Measurements from ENCODE around the gene DGKG.
A peak's percentile ranks its signal among the peaks of the same experiment; 100 is the strongest.

DGKG gene

GRCh38 chr3:186361762-186362536 lies at the start of gene DGKG:
Gene DGKG, minus strand, starts transcription at chr3:186362234. Its CDS starts 41,775 bp downstream, at chr3:186320459.
- DNase-seq, result peak; percentile 87

DNA sequence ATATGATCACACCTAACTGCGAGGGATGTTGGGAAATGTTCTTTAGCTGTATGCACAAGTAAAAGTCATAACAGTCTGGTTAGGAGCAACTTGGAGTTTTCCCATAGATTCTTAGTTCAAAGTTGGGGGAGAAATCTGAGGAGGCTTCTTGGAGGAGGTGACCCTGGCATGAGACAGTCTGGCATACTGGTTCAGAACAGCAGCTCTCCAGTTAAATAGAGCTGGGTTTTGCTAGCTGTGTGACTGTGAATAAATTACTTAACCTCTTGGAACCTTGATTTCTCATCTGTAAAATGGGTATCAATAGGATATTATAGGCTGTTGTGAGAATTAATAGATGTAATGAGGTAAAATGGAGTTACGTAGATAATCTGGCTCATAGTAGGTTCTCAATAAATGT lies 49.1 kb upstream of the DGKG start:
- no peak for DNase-seq

DNA sequence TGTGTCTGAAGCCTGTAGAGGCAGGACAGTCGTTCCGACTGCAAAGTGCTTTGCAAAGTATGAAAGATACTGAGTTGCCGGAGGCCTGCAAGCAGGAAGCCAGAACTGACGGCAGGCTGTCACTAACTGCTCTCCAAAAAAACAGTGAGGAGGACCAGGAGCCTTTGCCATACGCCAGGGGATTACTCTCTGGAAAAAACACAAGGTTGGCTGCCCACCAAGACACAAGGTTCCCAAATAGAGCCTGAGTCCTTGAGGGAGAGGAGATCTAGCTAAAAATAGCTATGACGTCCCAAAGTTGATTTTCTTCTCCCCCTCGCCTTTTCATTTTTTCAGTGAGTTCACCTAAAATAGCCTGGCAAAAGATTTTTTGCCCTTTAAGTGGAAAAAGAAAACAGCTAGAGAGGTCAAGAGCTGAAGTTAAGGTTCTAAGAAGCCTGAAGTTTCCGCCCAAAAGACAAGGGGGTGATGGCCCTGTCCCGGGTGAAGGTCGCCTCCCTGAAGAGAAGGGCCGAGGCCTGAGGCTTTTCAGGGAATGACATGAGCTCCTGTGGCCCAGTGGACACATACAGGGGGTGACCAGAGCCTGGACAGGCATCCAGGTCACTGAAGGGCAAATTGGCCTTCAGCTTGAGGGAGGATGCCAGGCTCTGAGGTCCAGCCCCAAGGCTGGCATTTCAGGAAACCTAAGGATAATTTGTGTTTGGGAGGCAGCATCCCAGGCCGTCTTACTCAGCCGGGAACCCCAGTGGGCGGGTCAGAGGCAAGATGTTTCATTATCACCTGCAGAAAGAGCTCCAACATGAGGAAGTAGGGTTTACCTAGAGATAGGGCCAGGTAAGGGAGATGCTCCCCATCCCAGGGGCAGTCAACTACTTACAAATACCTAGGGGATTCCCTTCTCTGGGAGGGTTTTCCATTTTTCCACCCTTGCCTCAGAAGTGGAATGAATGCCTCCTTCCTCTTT lies 44.9 kb upstream of the DGKG start:
- no peak for DNase-seq

DNA sequence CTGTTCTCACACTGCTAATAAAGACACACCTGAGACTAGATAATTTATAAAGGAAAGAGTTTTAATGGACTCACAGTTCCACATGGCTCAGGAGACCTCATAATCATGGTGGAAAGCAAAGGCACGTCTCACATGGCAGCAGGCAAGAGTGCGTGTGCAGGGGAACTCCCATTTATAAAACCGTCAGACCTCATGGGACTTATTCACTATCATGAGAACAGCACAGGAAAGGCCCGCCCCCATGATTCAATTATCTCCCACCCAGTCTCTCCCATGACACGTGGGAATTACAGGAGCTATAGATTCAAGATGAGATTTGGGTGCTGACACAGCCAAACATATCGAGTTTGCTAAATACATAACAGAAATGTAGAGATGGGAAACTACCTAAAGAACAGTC lies 39.5 kb upstream of the DGKG start:
- no peak for DNase-seq

- DNase-seq, result no peak
Observed at GRCh38 chr3:186400662-186401061, 38.6 kb upstream of the DGKG start.

DNA sequence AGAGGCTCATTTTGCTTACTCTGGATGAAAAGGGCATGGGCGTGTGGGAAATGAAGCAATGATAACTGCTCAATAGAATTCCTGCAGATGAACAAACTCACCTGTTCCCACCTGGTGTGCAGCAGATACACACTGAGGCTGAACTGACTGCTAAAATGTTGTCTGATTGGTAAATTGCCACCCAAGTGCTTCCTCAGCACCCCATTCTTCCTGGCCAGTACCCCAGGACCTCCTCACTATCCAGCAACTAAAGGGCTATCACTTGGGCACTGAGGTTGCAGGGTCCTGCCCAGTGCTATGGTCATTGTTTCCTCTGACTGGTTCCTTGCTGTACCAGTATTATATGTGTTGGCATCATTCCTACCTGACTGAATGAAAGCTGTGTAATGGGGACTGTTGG lies 38.0 kb upstream of the DGKG start:
- DNase-seq, result no peak

DNA sequence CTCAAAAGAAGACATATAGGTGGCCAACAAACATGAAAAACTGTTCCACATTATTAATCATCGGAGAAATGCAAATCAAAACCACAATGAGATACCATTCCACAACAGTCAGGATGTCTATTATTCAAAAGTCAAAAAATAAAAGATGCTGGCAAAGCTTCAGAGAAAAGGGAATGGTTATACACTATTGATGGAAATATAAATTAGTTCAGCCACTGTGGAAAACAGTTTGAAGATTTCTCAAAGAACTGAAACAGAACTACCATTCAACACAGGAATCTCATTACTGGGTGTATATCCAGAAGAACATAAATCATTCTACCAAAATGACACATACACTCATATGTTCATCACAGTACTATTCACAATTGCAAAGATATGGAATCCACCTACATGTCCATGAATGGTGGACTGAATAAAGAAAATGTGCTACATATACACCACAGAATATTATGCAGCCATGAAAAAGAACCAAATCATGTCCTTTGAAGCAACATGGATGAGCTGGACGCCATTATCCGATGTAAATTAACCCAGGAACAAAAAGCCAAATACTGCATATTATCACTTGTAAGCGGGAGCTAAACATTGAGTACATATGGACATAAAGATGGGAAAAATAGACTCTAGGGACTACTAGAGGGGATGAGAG lies 32.7 kb upstream of the DGKG start:
- DNase-seq, result no peak

DNA sequence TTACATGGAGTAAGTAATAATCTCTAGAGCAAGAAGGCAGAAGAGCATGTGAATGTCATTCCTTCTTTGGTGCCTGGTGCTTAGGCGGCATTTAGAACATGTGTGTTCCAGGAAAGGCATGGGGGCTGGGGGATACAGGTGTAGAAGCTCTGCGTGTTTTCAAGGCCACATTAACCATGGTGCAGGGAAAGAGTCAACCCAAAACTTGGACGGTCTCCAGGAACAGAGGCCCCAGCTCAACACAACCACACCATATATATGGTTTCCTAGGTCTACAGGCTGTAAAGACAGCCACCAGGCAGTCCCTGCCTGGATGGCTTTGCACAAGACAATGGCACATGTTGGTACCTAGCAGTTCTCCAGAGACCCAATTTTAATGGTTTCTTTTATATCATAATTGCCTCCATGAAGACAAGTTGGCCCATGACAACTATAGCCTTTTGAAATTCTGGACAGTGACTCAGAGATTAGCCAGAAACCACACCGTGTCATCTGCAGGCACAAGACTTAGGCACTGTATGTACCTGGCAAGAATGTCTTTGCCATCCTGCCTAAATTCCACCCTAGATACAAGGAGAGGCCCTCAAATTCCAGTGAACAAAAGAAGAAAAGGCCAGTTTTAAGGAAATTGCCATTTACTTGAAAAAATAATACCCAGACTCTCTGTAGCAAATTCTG lies 25.0 kb upstream of the DGKG start:
- no peak for DNase-seq

- DNase-seq, result no peak
Observed at GRCh38 chr3:186385856-186386602, 24.0 kb upstream of the DGKG start.

- DNase-seq, result no peak
Observed at GRCh38 chr3:186383026-186383993, 21.3 kb upstream of the DGKG start.

DNA sequence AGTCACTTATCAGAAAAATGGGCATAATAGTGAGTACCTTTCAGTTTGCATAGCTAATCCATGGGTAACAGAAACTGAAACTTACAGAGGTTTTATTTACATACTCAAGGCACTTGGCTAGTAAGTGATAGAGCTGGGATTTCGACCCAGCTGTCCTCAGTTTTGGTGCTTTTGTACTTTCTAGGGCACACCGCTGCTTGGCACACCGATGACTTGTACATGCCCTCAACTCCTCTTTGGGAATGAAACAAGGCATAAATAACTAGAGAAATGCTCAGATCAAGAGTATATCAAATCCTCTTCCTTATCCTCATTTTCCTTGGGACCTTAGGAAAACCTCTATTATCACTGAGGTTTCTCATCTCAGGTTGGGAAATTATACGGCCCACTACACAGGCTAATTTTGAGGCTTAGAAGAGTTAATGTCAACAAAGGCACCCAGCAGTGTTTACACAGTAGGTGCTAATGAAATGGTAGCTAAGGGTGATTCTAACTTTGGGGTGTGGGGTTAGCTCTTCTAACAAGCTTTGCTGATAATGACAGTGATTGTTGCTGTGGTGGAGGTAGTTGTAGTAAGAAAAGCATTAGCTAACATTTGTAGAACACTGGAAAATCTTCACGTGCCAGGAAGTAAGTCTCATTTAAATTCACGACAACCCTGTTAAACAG lies 20.3 kb upstream of the DGKG start:
- DNase-seq, result no peak

- DNase-seq, result no peak
Observed at GRCh38 chr3:186381424-186382216, 19.6 kb upstream of the DGKG start.

- DNase-seq, result no peak
Observed at GRCh38 chr3:186380622-186381380, 18.8 kb upstream of the DGKG start.

DNA sequence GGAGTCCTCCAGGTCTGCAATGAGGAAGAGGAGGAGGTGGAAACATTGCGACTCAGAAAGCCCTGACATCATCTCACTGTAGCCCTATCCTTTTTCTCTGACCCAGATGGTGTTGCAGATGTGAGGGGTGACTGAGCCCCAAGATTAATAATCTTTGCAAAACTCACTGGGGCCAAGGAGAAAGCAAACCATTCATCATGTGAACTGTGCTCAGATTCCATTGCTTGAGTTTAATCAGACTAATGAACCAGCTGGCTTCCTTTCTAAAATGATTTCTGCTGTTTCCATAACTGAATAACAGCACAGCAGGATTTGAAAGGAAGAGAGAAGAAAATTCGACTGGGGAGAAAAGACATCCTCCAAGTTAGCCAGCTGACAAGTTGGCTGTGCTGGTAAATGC lies 13.4 kb upstream of the DGKG start:
- DNase-seq, result peak; percentile 21

- no peak for DNase-seq
Observed at GRCh38 chr3:186374376-186374775, 12.3 kb upstream of the DGKG start.

- DNase-seq, result no peak
Observed at GRCh38 chr3:186369217-186369616, 7.2 kb upstream of the DGKG start.

- DNase-seq, result no peak
Observed at GRCh38 chr3:186368717-186369116, 6.7 kb upstream of the DGKG start.

DNA sequence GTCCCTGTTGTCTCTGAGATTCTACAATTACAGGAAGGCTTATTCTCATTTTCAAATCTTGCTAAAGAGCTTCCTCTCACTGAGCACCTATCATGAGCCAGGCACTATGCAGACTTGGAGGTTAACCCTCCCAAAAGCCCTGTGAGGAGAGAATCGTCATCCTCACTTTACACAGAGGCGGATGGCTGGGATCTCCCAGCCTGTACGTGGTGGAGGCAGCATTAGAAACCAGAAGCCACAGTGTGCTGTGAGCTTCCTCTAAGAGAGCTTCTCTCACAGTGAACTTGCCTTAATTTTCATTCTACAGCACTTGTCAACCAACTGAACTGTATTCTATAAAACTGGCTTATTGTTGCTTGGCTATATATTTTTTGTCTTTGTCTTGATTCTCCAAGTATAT lies 6.1 kb upstream of the DGKG start:
- no peak for DNase-seq

- DNase-seq, result no peak
Observed at GRCh38 chr3:186367631-186368030, 5.6 kb upstream of the DGKG start.
